ENCODE data around the gene ZNF445.
"Not testable (repeated sequence)": the region's sequence is repeated elsewhere in the genome, so short reads cannot be mapped to it uniquely, and the experiment has no call there.

ZNF445 gene

GRCh38 chr3:44434834-44435510, 42.5 kb downstream of the ZNF445 start:
- no peak for DNase-seq (ENCODE audit: low spot score)

GRCh38 chr3:44430466-44430865, 47.0 kb downstream of the ZNF445 start:
- DNase-seq (ENCODE audit: low spot score) = no peak

GRCh38 chr3:44429459-44429858, 48.0 kb downstream of the ZNF445 start:
- DNase-seq (ENCODE audit: low spot score) = no peak

- DNase-seq (ENCODE audit: low spot score) = no peak
These were observed 48.6 kb downstream of the ZNF445 start for GRCh38 chr3:44428910-44429309.

- DNase-seq (ENCODE audit: low spot score) = no peak
These were observed 49.8 kb downstream of the ZNF445 start for GRCh38 chr3:44427683-44428082.

GRCh38 chr3:44424758-44425157, 52.7 kb downstream of the ZNF445 start:
- no peak for DNase-seq (ENCODE audit: low spot score)

- DNase-seq (ENCODE audit: low spot score) = no peak
These were observed 56.2 kb downstream of the ZNF445 start for GRCh38 chr3:44421280-44421679.

GRCh38 chr3:44420676-44421075, 56.8 kb downstream of the ZNF445 start:
- DNase-seq (ENCODE audit: low spot score) = no peak

GRCh38 chr3:44419923-44420650, 57.4 kb downstream of the ZNF445 start:
- no peak for DNase-seq (ENCODE audit: low spot score)

- no peak for DNase-seq (ENCODE audit: low spot score)
These were observed 58.2 kb downstream of the ZNF445 start for GRCh38 chr3:44419116-44419922.

GRCh38 chr3:44418549-44418948, 58.9 kb downstream of the ZNF445 start:
- no peak for DNase-seq (ENCODE audit: low spot score)

GRCh38 chr3:44418118-44418517, 59.4 kb downstream of the ZNF445 start:
- not testable (repeated sequence) for DNase-seq (ENCODE audit: low spot score)

GRCh38 chr3:44416031-44417030, 61.1 kb downstream of the ZNF445 start:
- no peak for DNase-seq (ENCODE audit: low spot score)

- DNase-seq (ENCODE audit: low spot score) = no peak
These were observed 62.0 kb downstream of the ZNF445 start for GRCh38 chr3:44415421-44415820.

GRCh38 chr3:44414517-44415090, 62.9 kb downstream of the ZNF445 start:
- no peak for DNase-seq (ENCODE audit: low spot score)

- no peak for DNase-seq (ENCODE audit: low spot score)
These were observed 65.1 kb downstream of the ZNF445 start for GRCh38 chr3:44412365-44412764.

GRCh38 chr3:44411031-44411645, 66.3 kb downstream of the ZNF445 start:
- DNase-seq (ENCODE audit: low spot score) = no peak

GRCh38 chr3:44409640-44410410, 67.6 kb downstream of the ZNF445 start:
- no peak for DNase-seq (ENCODE audit: low spot score)

GRCh38 chr3:44402548-44402947, 74.9 kb downstream of the ZNF445 start:
- DNase-seq (ENCODE audit: low spot score) = no peak

- no peak for DNase-seq (ENCODE audit: low spot score)
These were observed 76.7 kb downstream of the ZNF445 start for GRCh38 chr3:44400771-44401170.
